Spleen (tissue), 7 donors: ENCODE data around the gene RERE.

Experiments
- POLR2A ChIP-seq, 3 donors: fragments of 450-650 bp; IDR thresholded peaks; one replicate each; pipeline ENCODE4 v1.5.1; 2017; ENCODE audit warnings: antibody characterized with exemption in 3 of 3, mild to moderate bottlenecking in 1 of 3
- POLR2AphosphoS5 ChIP-seq, 3 donors: sonication (generic); formaldehyde crosslinking; IDR thresholded peaks; one replicate each; pipeline ENCODE4 v1.5.1; 2017; ENCODE audit warnings: antibody characterized with exemption in 3 of 3
- TF ChIP-seq, protein P1 (sequence below), 11 experiments: fragments of 200-600 bp in 7 of 11; fragments of 450-650 bp in 4 of 11; sonication (generic) in 4 of 11; IDR thresholded peaks in 8 of 11; conservative IDR thresholded peaks in 3 of 11; 1 replicate in 7 of 11; 2 replicates in 4 of 11; pipeline versions ENCODE4 v1.4.0 to v1.8.0; 2016 to 2021; ENCODE audit warnings: antibody characterized with exemption in 11 of 11, inconsistent platforms in 4 of 11, mild to moderate bottlenecking in 1 of 11
- donor health status: DM: no; HTN: no; CAD: no; lungs with moderate emphysema.
- donor health status: DM: no; HTN: no; CAD: no.
- donor health status: DM: no; HTN: no; CAD: no.

- TF ChIP-seq, protein P1, sequence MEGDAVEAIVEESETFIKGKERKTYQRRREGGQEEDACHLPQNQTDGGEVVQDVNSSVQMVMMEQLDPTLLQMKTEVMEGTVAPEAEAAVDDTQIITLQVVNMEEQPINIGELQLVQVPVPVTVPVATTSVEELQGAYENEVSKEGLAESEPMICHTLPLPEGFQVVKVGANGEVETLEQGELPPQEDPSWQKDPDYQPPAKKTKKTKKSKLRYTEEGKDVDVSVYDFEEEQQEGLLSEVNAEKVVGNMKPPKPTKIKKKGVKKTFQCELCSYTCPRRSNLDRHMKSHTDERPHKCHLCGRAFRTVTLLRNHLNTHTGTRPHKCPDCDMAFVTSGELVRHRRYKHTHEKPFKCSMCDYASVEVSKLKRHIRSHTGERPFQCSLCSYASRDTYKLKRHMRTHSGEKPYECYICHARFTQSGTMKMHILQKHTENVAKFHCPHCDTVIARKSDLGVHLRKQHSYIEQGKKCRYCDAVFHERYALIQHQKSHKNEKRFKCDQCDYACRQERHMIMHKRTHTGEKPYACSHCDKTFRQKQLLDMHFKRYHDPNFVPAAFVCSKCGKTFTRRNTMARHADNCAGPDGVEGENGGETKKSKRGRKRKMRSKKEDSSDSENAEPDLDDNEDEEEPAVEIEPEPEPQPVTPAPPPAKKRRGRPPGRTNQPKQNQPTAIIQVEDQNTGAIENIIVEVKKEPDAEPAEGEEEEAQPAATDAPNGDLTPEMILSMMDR (IDR thresholded peaks at IDR 0.05 in 8 of 11, conservative IDR thresholded peaks at IDR 0.05 in 3 of 11) = no peak
- TF ChIP-seq POLR2A (IDR thresholded peaks at IDR 0.05) = no peak
- TF ChIP-seq POLR2AphosphoS5 (IDR thresholded peaks at IDR 0.05) = no peak
These were observed 117.8 kb downstream of the RERE start for GRCh38 chr1:8699679-8700078.
